ENCODE measurements around the gene SMYD3.

DNA sequence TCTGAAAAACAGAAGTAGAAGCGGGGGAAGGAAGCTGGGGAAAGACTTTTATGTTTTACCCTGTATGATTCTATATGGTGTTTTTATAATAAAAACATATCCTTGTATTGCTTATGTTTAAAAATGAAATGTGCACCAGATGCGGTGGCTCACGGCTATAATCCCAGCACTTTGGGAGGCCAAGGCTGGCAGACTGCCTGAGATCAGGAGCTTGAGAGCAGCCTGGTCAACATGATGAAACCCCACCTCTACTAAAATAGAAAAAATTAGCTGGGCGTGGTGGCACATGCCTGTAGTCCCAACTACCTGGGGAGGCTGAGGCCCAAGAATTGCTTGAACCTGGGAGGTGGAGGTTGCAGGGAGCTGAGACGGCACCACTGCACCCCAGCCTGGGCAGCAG lies 155.4 kb downstream of the SMYD3 start:
- TF ChIP-seq, protein P1, sequence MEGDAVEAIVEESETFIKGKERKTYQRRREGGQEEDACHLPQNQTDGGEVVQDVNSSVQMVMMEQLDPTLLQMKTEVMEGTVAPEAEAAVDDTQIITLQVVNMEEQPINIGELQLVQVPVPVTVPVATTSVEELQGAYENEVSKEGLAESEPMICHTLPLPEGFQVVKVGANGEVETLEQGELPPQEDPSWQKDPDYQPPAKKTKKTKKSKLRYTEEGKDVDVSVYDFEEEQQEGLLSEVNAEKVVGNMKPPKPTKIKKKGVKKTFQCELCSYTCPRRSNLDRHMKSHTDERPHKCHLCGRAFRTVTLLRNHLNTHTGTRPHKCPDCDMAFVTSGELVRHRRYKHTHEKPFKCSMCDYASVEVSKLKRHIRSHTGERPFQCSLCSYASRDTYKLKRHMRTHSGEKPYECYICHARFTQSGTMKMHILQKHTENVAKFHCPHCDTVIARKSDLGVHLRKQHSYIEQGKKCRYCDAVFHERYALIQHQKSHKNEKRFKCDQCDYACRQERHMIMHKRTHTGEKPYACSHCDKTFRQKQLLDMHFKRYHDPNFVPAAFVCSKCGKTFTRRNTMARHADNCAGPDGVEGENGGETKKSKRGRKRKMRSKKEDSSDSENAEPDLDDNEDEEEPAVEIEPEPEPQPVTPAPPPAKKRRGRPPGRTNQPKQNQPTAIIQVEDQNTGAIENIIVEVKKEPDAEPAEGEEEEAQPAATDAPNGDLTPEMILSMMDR (IDR thresholded peaks at IDR 0.05) = no peak
- TF ChIP-seq POLR2A (IDR thresholded peaks at IDR 0.05) = no peak

Data from heart left ventricle (tissue), 13 donors.